Stimulated activated CD4-positive, alpha-beta T cell treated with anti-CD3 and anti-CD28 coated beads, TNF-alpha, amount 100 ng/mL, for 48 hours (primary cell): ENCODE measurements around the gene TMEM42.

ENCODE experiments used
- DNase-seq, 3 donors: peaks; one replicate each; pipeline ENCODE4 v3.0.0-alpha.2; 2020; ENCODE audit warnings: low read depth in 3 of 3

The TMEM42 gene

DNA sequence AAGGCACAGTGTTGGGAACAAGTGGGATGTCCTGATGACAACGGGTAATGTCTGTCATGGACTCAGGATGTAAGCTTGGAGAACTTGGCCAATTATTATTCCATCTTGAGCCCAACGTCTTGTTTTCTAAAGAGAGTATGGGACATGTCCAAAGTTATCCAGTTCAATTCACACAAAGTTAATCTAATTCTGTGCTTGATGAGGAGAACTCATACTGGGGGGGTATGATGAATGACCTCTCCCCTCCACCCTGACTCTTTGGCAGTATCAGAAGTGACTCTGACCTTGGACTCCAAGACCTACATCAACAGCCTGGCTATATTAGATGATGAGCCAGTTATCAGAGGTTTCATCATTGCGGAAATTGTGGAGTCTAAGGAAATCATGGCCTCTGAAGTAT is 49.0 kb downstream of the TMEM42 start:
- no peak for DNase-seq

DNA sequence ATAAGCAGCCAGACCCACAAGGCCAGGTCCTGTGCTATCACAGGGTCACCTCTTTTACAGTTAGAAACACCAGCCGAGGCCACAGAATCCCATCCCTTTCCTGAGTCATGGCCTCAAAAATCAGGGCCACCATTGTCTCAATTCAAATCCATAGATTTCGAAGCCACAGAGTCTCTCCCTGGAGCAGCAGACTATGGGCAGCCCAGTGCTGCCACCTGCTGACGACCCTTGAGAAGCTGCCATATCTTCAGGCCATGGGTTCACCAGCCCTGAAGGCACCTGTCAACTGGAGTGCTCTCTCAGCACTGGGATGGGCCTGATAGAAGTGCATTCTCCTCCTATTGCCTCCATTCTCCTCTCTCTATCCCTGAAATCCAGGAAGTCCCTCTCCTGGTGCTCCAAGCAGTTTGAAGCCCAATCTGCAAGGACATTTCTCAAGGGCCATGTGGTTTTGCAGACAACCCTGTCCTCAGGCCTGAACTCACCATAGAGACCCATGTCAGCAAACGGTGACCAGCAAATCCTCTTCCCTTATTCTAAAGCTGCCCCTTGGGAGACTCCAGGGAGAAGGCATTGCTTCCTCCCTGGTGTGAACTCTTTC is 52.3 kb downstream of the TMEM42 start:
- peak; percentile 9 to 54 (median 30) for DNase-seq

DNA sequence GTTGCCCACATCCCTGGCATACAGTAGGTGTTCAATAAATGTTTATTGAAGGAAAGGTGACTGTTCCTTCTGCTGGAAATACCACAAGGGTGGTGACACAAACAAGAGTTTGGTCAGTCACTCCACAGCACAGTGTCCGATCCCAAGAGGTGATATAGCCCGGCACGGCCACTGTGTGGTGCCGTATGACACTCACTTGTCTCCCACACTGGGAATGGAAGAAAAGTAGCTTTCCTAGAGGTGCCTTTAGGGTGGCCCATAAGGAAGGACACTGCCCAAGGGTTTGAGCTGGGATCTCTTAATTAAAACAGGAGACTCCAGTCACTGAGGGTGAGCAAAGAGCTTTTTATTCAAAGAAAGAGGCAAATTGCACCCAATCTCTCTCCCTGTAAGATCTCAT is 53.2 kb downstream of the TMEM42 start:
- DNase-seq, result no peak
